Measurements from ENCODE around the gene CCL11. TPM values are rescaled to one million over a fixed set of nuclear protein-coding genes. Genes with fewer than 3 reads are reported as not detected.

Gene CCL11
- total RNA-seq, 1 experiment from 2014 or later, result not detected

DNA sequence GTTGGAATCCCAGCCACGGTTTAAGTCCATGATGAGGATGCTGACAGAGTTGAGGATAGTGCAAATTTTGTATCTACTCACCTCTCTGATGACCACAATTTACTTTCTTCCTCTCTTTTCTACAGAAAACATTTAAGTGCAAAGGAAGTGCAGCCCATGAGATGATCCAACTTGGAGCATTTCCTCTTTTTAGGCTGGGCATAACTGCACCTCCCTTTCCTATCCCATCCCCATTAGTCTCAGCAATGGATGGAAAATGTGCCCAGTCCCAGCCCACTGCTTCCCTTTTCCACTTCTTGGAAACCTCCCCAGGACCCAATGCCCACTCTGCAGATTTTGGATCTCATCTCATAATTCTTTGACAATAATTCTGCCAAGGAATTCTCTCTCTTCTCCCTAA, 17.1 kb downstream of the CCL11 start:
- Mint-ChIP-seq H3K9me3 (no peaks in the 10 kb centered on the region), H3K4me1 (peaks cover 15% of the 10 kb centered on the region), H3K36me3 (no peaks in the 10 kb centered on the region), H3K27me3 (ENCODE audit: low read depth) (peaks cover 15% of the 10 kb centered on the region), H3K4me3 (no peak overlapping the region), H3K27ac (no peak overlapping the region)
- POLR2A ChIA-PET, result no interaction called here
- CTCF ChIA-PET, result interaction anchor here (4.0 to 12.7 kb wide), 2 partner anchors 58 to 131 kb away, joined by 17 to 166 read pairs; partner anchors contain the start of gene CCL1
- ATAC-seq (no peak), DNase-seq (ENCODE audit: low spot score) (no peak)
- no peak for TF ChIP-seq ZNF423 (CRISPR knock-in tag; IDR thresholded peaks at IDR 0.05)
- TF ChIP-seq TP53 (CRISPR knock-in tag; IDR thresholded peaks at IDR 0.05), result no peak
- TF ChIP-seq, protein P1, sequence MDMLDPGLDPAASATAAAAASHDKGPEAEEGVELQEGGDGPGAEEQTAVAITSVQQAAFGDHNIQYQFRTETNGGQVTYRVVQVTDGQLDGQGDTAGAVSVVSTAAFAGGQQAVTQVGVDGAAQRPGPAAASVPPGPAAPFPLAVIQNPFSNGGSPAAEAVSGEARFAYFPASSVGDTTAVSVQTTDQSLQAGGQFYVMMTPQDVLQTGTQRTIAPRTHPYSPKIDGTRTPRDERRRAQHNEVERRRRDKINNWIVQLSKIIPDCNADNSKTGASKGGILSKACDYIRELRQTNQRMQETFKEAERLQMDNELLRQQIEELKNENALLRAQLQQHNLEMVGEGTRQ (CRISPR knock-in tag; IDR thresholded peaks at IDR 0.05), result no peak
- TF ChIP-seq, protein P2, sequence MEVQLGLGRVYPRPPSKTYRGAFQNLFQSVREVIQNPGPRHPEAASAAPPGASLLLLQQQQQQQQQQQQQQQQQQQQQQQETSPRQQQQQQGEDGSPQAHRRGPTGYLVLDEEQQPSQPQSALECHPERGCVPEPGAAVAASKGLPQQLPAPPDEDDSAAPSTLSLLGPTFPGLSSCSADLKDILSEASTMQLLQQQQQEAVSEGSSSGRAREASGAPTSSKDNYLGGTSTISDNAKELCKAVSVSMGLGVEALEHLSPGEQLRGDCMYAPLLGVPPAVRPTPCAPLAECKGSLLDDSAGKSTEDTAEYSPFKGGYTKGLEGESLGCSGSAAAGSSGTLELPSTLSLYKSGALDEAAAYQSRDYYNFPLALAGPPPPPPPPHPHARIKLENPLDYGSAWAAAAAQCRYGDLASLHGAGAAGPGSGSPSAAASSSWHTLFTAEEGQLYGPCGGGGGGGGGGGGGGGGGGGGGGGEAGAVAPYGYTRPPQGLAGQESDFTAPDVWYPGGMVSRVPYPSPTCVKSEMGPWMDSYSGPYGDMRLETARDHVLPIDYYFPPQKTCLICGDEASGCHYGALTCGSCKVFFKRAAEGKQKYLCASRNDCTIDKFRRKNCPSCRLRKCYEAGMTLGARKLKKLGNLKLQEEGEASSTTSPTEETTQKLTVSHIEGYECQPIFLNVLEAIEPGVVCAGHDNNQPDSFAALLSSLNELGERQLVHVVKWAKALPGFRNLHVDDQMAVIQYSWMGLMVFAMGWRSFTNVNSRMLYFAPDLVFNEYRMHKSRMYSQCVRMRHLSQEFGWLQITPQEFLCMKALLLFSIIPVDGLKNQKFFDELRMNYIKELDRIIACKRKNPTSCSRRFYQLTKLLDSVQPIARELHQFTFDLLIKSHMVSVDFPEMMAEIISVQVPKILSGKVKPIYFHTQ (CRISPR knock-in tag; IDR thresholded peaks at IDR 0.05), result no peak
- TF ChIP-seq, protein P3, sequence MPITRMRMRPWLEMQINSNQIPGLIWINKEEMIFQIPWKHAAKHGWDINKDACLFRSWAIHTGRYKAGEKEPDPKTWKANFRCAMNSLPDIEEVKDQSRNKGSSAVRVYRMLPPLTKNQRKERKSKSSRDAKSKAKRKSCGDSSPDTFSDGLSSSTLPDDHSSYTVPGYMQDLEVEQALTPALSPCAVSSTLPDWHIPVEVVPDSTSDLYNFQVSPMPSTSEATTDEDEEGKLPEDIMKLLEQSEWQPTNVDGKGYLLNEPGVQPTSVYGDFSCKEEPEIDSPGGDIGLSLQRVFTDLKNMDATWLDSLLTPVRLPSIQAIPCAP (CRISPR knock-in tag; IDR thresholded peaks at IDR 0.05), result no peak
- TF ChIP-seq, protein P4, sequence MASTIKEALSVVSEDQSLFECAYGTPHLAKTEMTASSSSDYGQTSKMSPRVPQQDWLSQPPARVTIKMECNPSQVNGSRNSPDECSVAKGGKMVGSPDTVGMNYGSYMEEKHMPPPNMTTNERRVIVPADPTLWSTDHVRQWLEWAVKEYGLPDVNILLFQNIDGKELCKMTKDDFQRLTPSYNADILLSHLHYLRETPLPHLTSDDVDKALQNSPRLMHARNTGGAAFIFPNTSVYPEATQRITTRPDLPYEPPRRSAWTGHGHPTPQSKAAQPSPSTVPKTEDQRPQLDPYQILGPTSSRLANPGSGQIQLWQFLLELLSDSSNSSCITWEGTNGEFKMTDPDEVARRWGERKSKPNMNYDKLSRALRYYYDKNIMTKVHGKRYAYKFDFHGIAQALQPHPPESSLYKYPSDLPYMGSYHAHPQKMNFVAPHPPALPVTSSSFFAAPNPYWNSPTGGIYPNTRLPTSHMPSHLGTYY (CRISPR knock-in tag; IDR thresholded peaks at IDR 0.05), result no peak
- TF ChIP-seq, protein P5, sequence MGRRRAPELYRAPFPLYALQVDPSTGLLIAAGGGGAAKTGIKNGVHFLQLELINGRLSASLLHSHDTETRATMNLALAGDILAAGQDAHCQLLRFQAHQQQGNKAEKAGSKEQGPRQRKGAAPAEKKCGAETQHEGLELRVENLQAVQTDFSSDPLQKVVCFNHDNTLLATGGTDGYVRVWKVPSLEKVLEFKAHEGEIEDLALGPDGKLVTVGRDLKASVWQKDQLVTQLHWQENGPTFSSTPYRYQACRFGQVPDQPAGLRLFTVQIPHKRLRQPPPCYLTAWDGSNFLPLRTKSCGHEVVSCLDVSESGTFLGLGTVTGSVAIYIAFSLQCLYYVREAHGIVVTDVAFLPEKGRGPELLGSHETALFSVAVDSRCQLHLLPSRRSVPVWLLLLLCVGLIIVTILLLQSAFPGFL (CRISPR knock-in tag; IDR thresholded peaks at IDR 0.05; ENCODE audit: borderline replicate concordance), result no peak
- TF ChIP-seq HMGA2 (CRISPR knock-in tag; IDR thresholded peaks at IDR 0.05), result no peak
- no peak for TF ChIP-seq TEAD4 (CRISPR knock-in tag; IDR thresholded peaks at IDR 0.05)
- no peak for TF ChIP-seq ATF1 (CRISPR knock-in tag; IDR thresholded peaks at IDR 0.05)
- TF ChIP-seq, protein P6, sequence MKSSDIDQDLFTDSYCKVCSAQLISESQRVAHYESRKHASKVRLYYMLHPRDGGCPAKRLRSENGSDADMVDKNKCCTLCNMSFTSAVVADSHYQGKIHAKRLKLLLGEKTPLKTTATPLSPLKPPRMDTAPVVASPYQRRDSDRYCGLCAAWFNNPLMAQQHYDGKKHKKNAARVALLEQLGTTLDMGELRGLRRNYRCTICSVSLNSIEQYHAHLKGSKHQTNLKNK (CRISPR knock-in tag; IDR thresholded peaks at IDR 0.05), result no peak
- TF ChIP-seq, protein P7, sequence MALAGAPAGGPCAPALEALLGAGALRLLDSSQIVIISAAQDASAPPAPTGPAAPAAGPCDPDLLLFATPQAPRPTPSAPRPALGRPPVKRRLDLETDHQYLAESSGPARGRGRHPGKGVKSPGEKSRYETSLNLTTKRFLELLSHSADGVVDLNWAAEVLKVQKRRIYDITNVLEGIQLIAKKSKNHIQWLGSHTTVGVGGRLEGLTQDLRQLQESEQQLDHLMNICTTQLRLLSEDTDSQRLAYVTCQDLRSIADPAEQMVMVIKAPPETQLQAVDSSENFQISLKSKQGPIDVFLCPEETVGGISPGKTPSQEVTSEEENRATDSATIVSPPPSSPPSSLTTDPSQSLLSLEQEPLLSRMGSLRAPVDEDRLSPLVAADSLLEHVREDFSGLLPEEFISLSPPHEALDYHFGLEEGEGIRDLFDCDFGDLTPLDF (CRISPR knock-in tag; IDR thresholded peaks at IDR 0.05), result no peak
- TF ChIP-seq, protein P8, sequence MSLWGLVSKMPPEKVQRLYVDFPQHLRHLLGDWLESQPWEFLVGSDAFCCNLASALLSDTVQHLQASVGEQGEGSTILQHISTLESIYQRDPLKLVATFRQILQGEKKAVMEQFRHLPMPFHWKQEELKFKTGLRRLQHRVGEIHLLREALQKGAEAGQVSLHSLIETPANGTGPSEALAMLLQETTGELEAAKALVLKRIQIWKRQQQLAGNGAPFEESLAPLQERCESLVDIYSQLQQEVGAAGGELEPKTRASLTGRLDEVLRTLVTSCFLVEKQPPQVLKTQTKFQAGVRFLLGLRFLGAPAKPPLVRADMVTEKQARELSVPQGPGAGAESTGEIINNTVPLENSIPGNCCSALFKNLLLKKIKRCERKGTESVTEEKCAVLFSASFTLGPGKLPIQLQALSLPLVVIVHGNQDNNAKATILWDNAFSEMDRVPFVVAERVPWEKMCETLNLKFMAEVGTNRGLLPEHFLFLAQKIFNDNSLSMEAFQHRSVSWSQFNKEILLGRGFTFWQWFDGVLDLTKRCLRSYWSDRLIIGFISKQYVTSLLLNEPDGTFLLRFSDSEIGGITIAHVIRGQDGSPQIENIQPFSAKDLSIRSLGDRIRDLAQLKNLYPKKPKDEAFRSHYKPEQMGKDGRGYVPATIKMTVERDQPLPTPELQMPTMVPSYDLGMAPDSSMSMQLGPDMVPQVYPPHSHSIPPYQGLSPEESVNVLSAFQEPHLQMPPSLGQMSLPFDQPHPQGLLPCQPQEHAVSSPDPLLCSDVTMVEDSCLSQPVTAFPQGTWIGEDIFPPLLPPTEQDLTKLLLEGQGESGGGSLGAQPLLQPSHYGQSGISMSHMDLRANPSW (CRISPR knock-in tag; conservative IDR thresholded peaks at IDR 0.05; ENCODE audit: low read depth), result no peak
- TF ChIP-seq EMX1 (CRISPR knock-in tag; IDR thresholded peaks at IDR 0.05), result no peak
- TF ChIP-seq NFYB (CRISPR knock-in tag; conservative IDR thresholded peaks at IDR 0.05; ENCODE audit: low read depth), result no peak
- no peak for TF ChIP-seq ZNF671 (CRISPR knock-in tag; IDR thresholded peaks at IDR 0.05)
- no peak for TF ChIP-seq PRRX2 (CRISPR knock-in tag; IDR thresholded peaks at IDR 0.05)
- TF ChIP-seq, protein P9, sequence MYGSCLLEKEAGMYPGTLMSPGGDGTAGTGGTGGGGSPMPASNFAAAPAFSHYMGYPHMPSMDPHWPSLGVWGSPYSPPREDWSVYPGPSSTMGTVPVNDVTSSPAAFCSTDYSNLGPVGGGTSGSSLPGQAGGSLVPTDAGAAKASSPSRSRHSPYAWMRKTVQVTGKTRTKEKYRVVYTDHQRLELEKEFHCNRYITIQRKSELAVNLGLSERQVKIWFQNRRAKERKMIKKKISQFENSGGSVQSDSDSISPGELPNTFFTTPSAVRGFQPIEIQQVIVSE (CRISPR knock-in tag; IDR thresholded peaks at IDR 0.05; ENCODE audit: borderline replicate concordance), result no peak
- no peak for TF ChIP-seq TEAD1 (CRISPR knock-in tag; IDR thresholded peaks at IDR 0.05)

Data from WTC11 (cell line).